ENCODE results near the gene ABTB2.

ABTB2 gene

GRCh38 chr11:34359548-34359891 lies 1.7 kb upstream of the ABTB2 start:
- DNase-seq, result no peak

GRCh38 chr11:34358728-34359547 lies 1.1 kb upstream of the ABTB2 start:
- peak; percentile 59 for DNase-seq

GRCh38 chr11:34358258-34358727 lies 483 bp upstream of the ABTB2 start:
- peak; percentile 59 for DNase-seq

- DNase-seq, result peak; percentile 41
Observed at GRCh38 chr11:34356913-34357700, 703 bp downstream of the ABTB2 start.

GRCh38 chr11:34356576-34356912 lies 1.3 kb downstream of the ABTB2 start:
- no peak for DNase-seq

GRCh38 chr11:34356130-34356529 lies 1.7 kb downstream of the ABTB2 start:
- DNase-seq, result no peak

GRCh38 chr11:34355726-34356125 lies 2.1 kb downstream of the ABTB2 start:
- DNase-seq, result no peak

GRCh38 chr11:34354782-34355181 lies 3.0 kb downstream of the ABTB2 start:
- no peak for DNase-seq

GRCh38 chr11:34353881-34354280 lies 3.9 kb downstream of the ABTB2 start:
- no peak for DNase-seq

GRCh38 chr11:34351687-34352469 lies 5.9 kb downstream of the ABTB2 start:
- no peak for DNase-seq

- no peak for DNase-seq
Observed at GRCh38 chr11:34351051-34351450, 6.8 kb downstream of the ABTB2 start.

GRCh38 chr11:34349882-34350281 lies 7.9 kb downstream of the ABTB2 start:
- no peak for DNase-seq

GRCh38 chr11:34348919-34349318 lies 8.9 kb downstream of the ABTB2 start:
- no peak for DNase-seq

GRCh38 chr11:34348096-34348495 lies 9.7 kb downstream of the ABTB2 start:
- DNase-seq, result no peak

GRCh38 chr11:34346551-34346950 lies 11.3 kb downstream of the ABTB2 start:
- DNase-seq, result no peak

- DNase-seq, result no peak
Observed at GRCh38 chr11:34345991-34346480, 11.8 kb downstream of the ABTB2 start.

GRCh38 chr11:34345540-34345876 lies 12.3 kb downstream of the ABTB2 start:
- DNase-seq, result no peak

GRCh38 chr11:34344768-34345539 lies 12.9 kb downstream of the ABTB2 start:
- no peak for DNase-seq

GRCh38 chr11:34344410-34344767 lies 13.4 kb downstream of the ABTB2 start:
- DNase-seq, result no peak

GRCh38 chr11:34343686-34344085 lies 14.1 kb downstream of the ABTB2 start:
- DNase-seq, result no peak

GRCh38 chr11:34343153-34343552 lies 14.7 kb downstream of the ABTB2 start:
- DNase-seq, result no peak

- DNase-seq, result no peak
Observed at GRCh38 chr11:34341931-34342533, 15.8 kb downstream of the ABTB2 start.

All from stimulated activated naive CD4-positive, alpha-beta T cell treated with Interleukin-2 at 50 U/mL for 16 hours (primary cell).